GM19372 (cell line): Measurements from ENCODE around the gene SLC25A45.

ENCODE experiments used
- ATAC-seq: cut with Tn5 transposase; IDR thresholded peaks from one replicate; pipeline ENCODE4 v1.9.1; 2021; ENCODE audit warnings: mild to moderate bottlenecking, low read depth, moderate library complexity; ENCODE audit not compliant: unreplicated experiment

The SLC25A45 gene, protein sequence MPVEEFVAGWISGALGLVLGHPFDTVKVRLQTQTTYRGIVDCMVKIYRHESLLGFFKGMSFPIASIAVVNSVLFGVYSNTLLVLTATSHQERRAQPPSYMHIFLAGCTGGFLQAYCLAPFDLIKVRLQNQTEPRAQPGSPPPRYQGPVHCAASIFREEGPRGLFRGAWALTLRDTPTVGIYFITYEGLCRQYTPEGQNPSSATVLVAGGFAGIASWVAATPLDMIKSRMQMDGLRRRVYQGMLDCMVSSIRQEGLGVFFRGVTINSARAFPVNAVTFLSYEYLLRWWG

GRCh38 chr11:65382033-65382803 is at the start of gene SLC25A45:
Gene SLC25A45, minus strand, starts transcription at chr11:65382646. Its CDS starts 695 bp downstream, at chr11:65381951.
- ATAC-seq, result peak; percentile 49

- ATAC-seq, result no peak
Observed at GRCh38 chr11:65431451-65432099, 49.1 kb upstream of the SLC25A45 start.

DNA sequence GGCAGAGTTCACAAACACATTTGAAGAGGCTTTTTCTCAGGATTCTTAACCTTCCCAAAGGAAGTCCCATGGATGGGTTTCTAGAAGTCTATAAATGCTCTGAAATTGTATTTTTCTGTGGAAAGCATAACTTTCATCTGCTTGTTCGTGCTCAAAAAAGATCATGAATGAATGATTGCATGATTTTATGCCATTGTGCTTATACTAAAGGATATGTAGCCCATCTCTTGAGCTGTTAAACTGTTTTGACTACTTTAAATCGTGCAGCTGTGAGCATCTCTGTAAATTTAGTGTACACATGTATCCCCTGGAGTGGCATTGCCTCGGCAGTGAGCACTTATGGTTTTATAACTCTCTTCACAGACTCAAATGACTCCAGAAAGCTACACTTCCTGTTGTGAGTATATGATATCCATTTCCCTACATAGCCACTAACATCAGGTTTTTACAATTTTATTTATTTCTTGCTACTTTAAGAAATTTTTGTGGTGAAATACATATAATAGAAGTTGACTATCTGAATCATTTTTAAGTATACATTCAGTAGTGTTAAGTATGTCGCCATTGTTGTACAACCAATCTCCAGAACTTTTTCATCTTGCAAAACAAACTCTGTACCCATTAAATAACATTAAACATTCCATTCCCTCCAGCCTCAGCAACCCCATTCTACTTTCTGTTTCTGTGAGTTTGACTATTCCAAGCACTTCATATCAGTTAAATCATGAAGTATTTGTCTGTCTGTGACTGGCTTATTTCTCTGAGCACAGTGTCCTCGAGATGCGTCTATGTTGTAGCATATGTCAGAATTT is 48.2 kb upstream of the SLC25A45 start:
- ATAC-seq, result no peak

GRCh38 chr11:65429724-65430405 is 47.4 kb upstream of the SLC25A45 start:
- ATAC-seq, result no peak

GRCh38 chr11:65429068-65429681 is 46.7 kb upstream of the SLC25A45 start:
- ATAC-seq, result no peak

DNA sequence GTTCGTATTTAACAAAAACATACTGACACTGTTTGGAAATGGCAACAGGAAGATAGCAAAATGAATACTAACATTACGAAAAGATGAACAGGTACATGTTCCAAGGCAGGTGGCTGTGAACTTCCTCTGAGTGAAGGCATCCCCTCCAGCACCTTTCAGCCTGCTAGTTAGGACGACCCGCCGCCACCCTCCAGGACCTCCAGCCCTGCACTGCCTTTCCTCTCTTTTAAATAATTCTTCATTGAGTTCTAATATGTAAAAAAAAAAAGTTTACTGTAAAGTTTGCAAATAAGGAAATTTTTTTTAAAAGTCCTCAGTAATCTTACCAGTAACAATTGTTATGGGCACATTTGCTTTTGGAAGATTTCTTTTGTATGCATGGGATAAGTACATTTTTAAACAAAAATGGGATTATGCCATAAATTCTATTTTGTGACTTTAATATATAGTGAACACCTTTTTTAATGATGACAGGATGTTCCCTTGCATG is 46.2 kb upstream of the SLC25A45 start:
- no peak for ATAC-seq

GRCh38 chr11:65427691-65428577 is 45.5 kb upstream of the SLC25A45 start:
- no peak for ATAC-seq

GRCh38 chr11:65426839-65427690 is 44.6 kb upstream of the SLC25A45 start:
- ATAC-seq, result no peak

GRCh38 chr11:65425971-65426838 is 43.8 kb upstream of the SLC25A45 start:
- ATAC-seq, result no peak

- ATAC-seq, result no peak
Observed at GRCh38 chr11:65425105-65425970, 42.9 kb upstream of the SLC25A45 start.

DNA sequence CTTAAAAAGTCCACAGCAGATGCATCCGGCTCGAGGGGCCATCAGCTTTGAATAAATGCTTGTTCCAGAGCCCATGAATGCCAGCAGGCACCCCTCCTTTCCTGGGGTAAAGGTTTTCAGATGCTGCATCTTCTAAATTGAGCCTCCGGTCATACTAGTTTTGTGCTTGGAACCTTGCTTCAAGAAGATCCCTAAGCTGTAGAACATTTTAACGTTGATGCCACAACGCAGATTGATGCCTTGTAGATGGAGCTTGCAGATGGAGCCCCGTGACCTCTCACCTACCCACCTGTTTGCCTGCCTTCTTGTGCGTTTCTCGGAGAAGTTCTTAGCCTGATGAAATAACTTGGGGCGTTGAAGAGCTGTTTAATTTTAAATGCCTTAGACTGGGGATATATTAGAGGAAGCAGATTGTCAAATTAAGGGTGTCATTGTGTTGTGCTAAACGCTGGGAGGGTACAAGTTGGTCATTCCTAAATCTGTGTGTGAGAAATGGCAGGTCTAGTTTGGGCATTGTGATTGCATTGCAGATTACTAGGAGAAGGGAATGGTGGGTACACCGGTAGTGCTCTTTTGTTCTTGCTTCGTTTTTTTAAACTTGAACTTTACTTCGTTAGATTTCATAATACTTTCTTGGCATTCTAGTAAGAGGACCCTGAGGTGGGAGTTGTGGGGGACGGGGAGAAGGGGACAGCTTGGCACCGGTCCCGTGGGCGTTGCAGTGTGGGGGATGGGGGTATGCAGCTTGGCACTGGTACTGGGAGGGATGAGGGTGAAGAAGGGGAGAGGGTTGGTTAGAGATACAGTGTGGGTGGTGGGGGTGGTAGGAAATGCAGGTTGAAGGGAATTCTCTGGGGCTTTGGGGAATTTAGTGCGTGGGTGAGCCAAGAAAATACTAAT is 42.0 kb upstream of the SLC25A45 start:
- ATAC-seq, result no peak

DNA sequence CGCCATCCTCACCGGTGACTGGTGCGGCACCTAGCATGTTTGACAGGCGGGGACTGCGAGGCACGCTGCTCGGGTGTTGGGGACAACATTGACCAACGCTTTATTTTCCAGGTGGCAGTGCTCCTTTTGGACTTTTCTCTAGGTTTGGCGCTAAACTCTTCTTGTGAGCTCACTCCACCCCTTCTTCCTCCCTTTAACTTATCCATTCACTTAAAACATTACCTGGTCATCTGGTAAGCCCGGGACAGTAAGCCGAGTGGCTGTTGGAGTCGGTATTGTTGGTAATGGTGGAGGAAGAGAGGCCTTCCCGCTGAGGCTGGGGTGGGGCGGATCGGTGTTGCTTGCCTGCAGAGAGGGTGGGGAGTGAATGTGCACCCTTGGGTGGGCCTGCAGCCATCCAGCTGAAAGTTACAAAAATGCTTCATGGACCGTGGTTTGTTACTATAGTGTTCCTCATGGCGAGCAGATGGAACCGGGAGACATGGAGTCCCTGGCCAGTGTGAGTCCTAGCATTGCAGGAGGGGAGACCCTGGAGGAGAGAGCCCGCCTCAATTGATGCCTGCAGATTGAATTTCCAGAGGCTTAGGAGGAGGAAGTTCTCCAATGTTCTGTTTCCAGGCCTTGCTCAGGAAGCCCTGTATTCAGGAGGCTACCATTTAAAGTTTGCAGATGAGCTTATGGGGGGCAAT is 41.2 kb upstream of the SLC25A45 start:
- ATAC-seq, result no peak

DNA sequence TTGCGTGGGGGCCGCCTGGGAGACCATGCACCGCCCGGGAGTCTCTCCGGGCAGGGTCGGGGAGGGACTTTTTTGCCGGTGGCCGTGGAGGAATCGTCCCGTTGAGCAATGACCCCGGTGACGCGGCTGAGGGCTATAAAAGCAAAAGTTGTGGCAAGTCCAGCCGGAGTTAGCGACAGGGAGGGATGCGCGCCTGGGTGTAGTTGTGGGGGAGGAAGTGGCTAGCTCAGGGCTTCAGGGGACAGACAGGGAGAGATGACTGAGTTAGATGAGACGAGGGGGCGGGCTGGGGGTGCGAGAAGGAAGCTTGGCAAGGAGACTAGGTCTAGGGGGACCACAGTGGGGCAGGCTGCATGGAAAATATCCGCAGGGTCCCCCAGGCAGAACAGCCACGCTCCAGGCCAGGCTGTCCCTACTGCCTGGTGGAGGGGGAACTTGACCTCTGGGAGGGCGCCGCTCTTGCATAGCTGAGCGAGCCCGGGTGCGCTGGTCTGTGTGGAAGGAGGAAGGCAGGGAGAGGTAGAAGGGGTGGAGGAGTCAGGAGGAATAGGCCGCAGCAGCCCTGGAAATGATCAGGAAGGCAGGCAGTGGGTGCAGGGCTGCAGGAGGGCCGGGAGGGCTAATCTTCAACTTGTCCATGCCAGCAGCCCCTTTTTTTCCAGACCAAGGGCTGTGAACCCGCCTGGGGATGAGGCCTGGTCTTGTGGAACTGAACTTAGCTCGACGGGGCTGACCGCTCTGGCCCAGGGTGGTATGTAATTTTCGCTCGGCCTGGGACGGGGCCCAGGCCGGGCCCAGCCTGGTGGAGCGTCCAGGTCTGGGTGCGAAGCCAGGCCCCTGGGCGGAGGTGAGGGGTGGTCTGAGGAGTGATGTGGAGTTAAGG is 40.4 kb upstream of the SLC25A45 start, which contains the start of gene NEAT1:
Gene NEAT1 (plus strand): TSS at position 166 of the 883 bp plus-strand sequence.
- peak; percentile 22 for ATAC-seq
